Measurements from ENCODE around the gene CACNA2D4. TPM values are rescaled to one million over a fixed set of nuclear protein-coding genes. Genes with fewer than 3 reads are reported as not detected.

The CACNA2D4 gene
- total RNA-seq, 1 experiment from 2014 or later = 1.4 TPM

- DNase-seq = no peak
- H3K4me3 ChIP-seq = no peak overlapping the region
- H3K27me3 ChIP-seq = no peaks in the 10 kb centered on the region
- no peaks in the 10 kb centered on the region for H3K36me3 ChIP-seq
- no peaks in the 10 kb centered on the region for H3K9me3 ChIP-seq
Measured at GRCh38 chr12:1812650-1813302, 105.7 kb downstream of the CACNA2D4 start.

DNA sequence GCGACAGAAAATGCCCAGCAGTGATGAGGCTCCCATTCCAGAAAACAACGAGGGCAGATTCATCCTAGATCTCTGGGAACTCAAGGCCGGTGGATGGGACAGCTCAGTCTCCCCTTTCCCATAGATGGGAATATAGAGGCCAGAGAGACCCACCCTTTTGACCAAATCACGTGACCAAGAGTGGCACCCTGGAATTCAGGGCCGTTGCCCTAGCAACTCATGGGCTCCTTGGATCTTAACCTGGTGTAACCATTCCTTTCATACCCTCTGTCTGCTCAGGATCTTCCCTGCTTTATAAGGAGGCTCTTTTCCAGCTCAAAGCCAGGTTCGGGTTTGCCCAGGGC, 106.5 kb downstream of the CACNA2D4 start:
- DNase-seq = no peak
- Histone ChIP-seq H3K27me3 (no peaks in the 10 kb centered on the region), H3K4me3 (no peak overlapping the region), H3K9me3 (no peaks in the 10 kb centered on the region), H3K36me3 (no peaks in the 10 kb centered on the region)

DNA sequence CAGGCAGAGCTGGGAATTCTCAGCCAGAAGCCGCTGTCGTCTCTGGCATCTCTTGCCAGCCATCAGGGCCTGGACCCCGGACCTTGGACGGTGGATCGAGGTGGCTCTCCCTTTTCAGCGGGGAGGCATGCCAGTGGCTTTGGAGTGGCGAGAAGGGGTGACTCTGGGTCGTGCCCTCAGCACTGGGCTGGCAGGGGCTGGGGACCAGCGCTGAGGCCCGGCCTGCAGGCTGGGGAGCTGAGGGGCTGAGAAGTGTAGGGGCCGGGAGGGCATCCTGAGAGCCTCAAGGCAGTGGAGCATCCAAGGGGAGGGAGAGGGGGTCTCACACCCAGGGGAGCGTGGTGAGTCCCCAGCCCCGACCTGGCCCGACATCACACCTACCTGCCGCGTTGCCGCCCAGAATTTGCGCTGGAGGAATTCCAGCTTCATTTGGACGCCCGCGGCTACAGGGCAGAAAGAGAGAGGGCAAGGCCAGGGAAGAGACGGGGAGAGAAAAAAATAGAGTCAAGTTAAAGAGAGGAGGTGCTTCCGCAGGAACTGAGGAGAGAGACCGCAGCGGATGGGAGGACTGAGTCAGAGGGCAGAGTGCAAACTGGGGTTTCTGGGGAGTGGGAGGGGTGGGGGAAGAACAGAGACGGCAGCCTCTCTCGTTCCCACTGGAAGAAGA, 107.0 kb downstream of the CACNA2D4 start:
- Histone ChIP-seq H3K27me3 (no peaks in the 10 kb centered on the region), H3K9me3 (no peaks in the 10 kb centered on the region), H3K36me3 (no peaks in the 10 kb centered on the region), H3K4me3 (no peak overlapping the region)
- no peak for DNase-seq

DNA sequence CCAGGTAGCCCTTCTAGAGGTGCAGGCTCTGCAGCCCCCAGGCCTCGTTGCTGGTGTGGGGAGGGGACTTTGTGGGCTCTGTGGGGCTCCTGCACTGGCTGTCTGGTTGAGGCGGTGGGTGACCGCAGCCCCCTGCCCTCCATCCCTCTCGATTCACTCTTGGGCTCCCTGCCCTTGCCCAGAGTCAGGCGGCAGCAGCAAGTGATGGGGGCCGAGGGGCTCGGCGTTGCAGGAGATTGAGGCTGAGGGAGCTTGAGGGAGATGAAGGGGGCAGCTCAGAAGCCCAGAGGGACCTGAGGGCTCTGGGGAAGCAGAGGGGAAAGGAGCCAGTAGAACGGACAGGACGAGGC, 107.5 kb downstream of the CACNA2D4 start:
- no peak for DNase-seq
- Histone ChIP-seq H3K4me3 (no peak overlapping the region), H3K9me3 (no peaks in the 10 kb centered on the region), H3K27me3 (no peaks in the 10 kb centered on the region), H3K36me3 (no peaks in the 10 kb centered on the region)

- H3K36me3 ChIP-seq = no peaks in the 10 kb centered on the region
- no peak overlapping the region for H3K4me3 ChIP-seq
- H3K27me3 ChIP-seq = no peaks in the 10 kb centered on the region
- DNase-seq = no peak
- H3K9me3 ChIP-seq = no peaks in the 10 kb centered on the region
Measured at GRCh38 chr12:1810201-1810930, 108.1 kb downstream of the CACNA2D4 start.

DNA sequence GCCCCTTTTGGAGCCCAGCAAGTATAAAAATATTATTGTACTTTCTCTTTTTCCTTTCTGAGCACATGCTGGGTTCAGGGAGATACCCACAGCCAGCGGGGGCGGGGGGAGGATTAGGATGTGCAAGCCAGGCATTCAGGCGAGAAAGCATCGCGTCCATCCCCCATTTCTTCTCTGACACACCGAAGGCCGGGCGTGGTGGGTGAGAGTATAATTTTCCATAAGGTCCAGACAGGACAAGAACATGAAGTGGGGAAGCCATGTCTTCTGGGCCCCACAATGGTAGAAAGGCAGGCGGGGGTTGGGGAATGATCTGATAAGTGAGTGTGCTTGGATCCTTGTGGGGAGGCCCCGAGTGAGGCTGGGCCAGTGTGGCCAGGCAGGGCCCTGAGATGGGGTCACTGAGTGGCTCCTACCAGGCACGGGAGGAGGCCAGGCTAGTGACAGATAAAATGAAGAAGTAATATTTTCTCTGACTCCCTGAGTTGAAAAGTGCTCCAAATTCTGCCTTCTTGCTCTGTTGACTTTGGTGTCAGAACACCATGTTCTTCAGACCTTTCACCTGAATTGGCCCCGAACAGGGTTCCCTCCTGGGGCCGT, 108.8 kb downstream of the CACNA2D4 start:
- H3K4me3 ChIP-seq = no peak overlapping the region
- no peaks in the 10 kb centered on the region for H3K36me3 ChIP-seq
- no peaks in the 10 kb centered on the region for H3K9me3 ChIP-seq
- DNase-seq = no peak
- no peaks in the 10 kb centered on the region for H3K27me3 ChIP-seq

- Histone ChIP-seq H3K36me3 (no peaks in the 10 kb centered on the region), H3K27me3 (no peaks in the 10 kb centered on the region), H3K4me3 (no peak overlapping the region), H3K9me3 (no peaks in the 10 kb centered on the region)
- DNase-seq = no peak
Measured at GRCh38 chr12:1808798-1809480, 109.5 kb downstream of the CACNA2D4 start.

DNA sequence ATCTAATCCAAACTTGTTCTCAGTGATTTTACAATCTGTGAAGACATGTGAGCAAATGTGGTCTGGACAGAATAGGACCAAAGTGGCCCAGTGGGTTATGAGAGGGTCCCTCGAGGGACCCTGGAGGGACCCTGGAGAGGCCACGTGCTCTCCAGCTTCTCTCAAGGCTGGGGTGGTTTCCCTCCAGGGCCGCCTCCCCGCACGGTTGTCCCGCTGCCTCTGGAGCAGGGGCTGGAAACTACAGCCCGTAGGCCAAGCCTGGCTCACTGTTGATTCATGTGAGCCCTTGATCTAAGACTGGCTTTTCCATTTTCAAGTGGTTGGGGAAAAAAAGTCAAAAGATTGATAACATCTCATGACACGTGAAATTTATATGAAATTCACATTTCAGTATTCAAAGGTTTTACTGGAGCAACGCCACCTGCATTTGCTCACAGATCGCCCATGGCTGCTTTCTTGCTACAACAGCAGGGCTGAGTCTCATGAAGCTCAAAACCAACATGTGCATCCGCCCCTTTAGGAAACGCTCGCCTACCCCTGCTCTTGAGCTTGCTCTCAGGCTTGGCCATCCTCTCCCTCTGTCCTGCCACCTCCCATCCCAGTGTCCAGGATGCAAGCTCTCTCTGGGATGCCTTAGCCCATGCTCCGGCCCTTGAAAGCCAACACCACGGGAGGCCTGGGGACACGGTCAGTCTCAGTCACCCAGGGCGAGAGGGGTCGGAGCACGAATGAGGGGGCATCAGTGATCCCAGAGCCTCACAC, 110.2 kb downstream of the CACNA2D4 start:
- no peak for DNase-seq
- H3K27me3 ChIP-seq = no peaks in the 10 kb centered on the region
- H3K4me3 ChIP-seq = no peak overlapping the region
- H3K9me3 ChIP-seq = no peaks in the 10 kb centered on the region
- H3K36me3 ChIP-seq = no peaks in the 10 kb centered on the region

GRCh38 chr12:1807087-1807860, 111.2 kb downstream of the CACNA2D4 start:
- Histone ChIP-seq H3K9me3 (no peaks in the 10 kb centered on the region), H3K4me3 (no peak overlapping the region), H3K27me3 (no peaks in the 10 kb centered on the region), H3K36me3 (no peaks in the 10 kb centered on the region)
- DNase-seq = no peak

DNA sequence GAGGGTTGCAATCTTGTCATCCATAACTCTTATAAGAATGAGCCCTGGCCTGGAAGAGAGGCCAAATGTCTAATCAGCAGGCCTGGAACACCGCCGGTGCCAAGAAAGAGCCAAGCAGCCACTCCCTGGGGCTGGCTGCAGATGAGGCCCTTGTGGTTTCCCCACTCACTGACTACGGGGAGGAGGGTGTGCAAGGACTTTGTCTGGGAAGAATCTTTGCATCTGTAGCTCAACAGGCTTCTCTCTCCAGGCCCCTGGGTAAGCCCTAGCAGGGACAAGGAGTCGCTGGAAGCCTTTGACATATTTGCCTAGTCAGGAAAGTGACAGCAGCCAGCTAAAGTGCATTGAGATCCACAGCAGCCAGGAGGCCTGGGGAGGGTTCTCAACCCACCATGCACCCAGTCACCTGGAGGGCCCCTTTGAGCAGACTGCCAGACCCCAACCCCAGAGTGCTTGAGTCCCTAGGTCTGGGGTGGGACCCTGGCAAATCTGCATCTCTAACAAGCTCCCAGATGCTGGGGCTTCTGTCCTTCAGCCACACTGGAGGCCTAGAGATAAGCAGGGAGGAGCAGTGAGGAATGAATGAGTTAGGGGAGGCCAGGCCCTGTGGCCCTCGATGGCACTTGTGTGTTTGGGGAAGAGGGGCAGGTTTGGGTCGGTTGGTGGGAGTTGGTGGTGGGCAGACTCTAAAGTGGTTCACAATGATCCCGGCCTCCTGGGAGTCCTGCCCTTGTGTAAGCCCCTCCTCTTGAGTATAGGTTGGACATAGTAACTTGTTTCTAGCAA, 112.0 kb downstream of the CACNA2D4 start:
- Histone ChIP-seq H3K36me3 (no peaks in the 10 kb centered on the region), H3K9me3 (no peaks in the 10 kb centered on the region), H3K27me3 (no peaks in the 10 kb centered on the region), H3K4me3 (no peak overlapping the region)
- DNase-seq = peak; percentile 84

DNA sequence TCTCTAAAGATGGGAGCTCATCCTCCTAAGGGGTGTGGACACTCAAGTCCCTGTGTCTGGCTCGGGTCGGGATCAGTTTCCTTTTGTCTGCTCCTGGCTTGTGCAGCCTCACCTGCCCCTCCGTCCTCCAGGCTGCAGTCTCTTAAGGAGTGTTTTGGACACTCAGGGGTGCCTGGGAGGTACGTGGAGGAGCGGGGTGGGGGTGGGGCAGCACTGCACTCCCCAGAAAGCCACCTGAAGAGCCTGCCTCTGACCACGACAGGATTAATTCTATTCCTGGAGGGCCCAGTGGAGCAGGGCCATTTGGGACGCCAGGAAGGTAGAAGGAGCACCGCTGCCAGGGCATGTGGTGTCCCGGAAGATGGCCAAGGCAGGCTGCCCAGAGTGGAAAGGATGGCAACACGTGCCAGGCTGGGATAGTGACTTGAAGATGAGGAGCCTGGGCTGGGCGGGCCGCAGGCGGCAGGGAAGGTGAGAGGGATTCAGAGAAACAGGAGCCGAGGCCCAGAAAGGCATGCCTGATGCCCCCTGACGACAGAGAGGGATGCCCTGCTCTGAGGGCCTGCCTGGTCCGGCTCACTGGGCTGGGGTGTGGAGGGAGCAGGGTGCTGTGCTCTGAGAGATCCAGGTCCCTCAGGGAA, 112.9 kb downstream of the CACNA2D4 start:
- Histone ChIP-seq H3K27me3 (no peaks in the 10 kb centered on the region), H3K4me3 (no peak overlapping the region), H3K9me3 (no peaks in the 10 kb centered on the region), H3K36me3 (no peaks in the 10 kb centered on the region)
- DNase-seq = no peak

- Histone ChIP-seq H3K9me3 (no peaks in the 10 kb centered on the region), H3K27me3 (no peaks in the 10 kb centered on the region), H3K4me3 (no peak overlapping the region), H3K36me3 (no peaks in the 10 kb centered on the region)
- peak; percentile 89 for DNase-seq
Measured at GRCh38 chr12:1804545-1805332, 113.7 kb downstream of the CACNA2D4 start.

GRCh38 chr12:1803736-1804135, 114.7 kb downstream of the CACNA2D4 start:
- Histone ChIP-seq H3K36me3 (no peaks in the 10 kb centered on the region), H3K27me3 (no peaks in the 10 kb centered on the region), H3K4me3 (no peak overlapping the region), H3K9me3 (no peaks in the 10 kb centered on the region)
- DNase-seq = no peak

- no peaks in the 10 kb centered on the region for H3K36me3 ChIP-seq
- no peak overlapping the region for H3K4me3 ChIP-seq
- DNase-seq = peak; percentile 86
- no peaks in the 10 kb centered on the region for H3K27me3 ChIP-seq
- H3K9me3 ChIP-seq = no peaks in the 10 kb centered on the region
Measured at GRCh38 chr12:1801303-1801975, 117.0 kb downstream of the CACNA2D4 start.

All from MG63 (cell line).